Amniotic epithelial cell (primary cell): ENCODE results near the gene PHLPP2.
"Not testable (repeated sequence)": the region's sequence is repeated elsewhere in the genome, so short reads cannot be mapped to it uniquely, and the experiment has no call there.

Experiments
- DNase-seq: peaks from one replicate; pipeline ENCODE4 v3.0.0-alpha.2; 2010; ENCODE audit warnings: low read depth

PHLPP2 gene

GRCh38 chr16:71622088-71622487, 102.4 kb downstream of the PHLPP2 start:
- DNase-seq = no peak

- DNase-seq = no peak
Measured at GRCh38 chr16:71618429-71618828, 106.1 kb downstream of the PHLPP2 start.

- DNase-seq = not testable (repeated sequence)
Measured at GRCh38 chr16:71614956-71615355, 109.5 kb downstream of the PHLPP2 start.

GRCh38 chr16:71610936-71611871, 113.3 kb downstream of the PHLPP2 start:
- peak; percentile 30 for DNase-seq

- DNase-seq = no peak
Measured at GRCh38 chr16:71610447-71610846, 114.1 kb downstream of the PHLPP2 start.

- no peak for DNase-seq
Measured at GRCh38 chr16:71609066-71609465, 115.4 kb downstream of the PHLPP2 start.

GRCh38 chr16:71600822-71601221, 123.7 kb downstream of the PHLPP2 start:
- no peak for DNase-seq

- not testable (repeated sequence) for DNase-seq
Measured at GRCh38 chr16:71598426-71598825, 126.1 kb downstream of the PHLPP2 start.

- not testable (repeated sequence) for DNase-seq
Measured at GRCh38 chr16:71595340-71595826, 129.1 kb downstream of the PHLPP2 start.
